GM10266 (cell line): ENCODE data around the gene VDAC2.
A peak's percentile ranks its signal among the peaks of the same experiment; 100 is the strongest.

Experiments
- DNase-seq: peaks from one replicate; pipeline ENCODE4 v3.0.0; 2012; ENCODE audit errors: extremely low spot score
- TF ChIP-seq, protein P1 (sequence below): IDR thresholded peaks from 2 replicates; pipeline ENCODE4 v1.5.1; 2012; ENCODE audit warnings: mild to moderate bottlenecking, low read depth; ENCODE audit not compliant: control insufficient read depth, insufficient read depth; ENCODE audit errors: missing control alignments

The VDAC2 gene

DNA sequence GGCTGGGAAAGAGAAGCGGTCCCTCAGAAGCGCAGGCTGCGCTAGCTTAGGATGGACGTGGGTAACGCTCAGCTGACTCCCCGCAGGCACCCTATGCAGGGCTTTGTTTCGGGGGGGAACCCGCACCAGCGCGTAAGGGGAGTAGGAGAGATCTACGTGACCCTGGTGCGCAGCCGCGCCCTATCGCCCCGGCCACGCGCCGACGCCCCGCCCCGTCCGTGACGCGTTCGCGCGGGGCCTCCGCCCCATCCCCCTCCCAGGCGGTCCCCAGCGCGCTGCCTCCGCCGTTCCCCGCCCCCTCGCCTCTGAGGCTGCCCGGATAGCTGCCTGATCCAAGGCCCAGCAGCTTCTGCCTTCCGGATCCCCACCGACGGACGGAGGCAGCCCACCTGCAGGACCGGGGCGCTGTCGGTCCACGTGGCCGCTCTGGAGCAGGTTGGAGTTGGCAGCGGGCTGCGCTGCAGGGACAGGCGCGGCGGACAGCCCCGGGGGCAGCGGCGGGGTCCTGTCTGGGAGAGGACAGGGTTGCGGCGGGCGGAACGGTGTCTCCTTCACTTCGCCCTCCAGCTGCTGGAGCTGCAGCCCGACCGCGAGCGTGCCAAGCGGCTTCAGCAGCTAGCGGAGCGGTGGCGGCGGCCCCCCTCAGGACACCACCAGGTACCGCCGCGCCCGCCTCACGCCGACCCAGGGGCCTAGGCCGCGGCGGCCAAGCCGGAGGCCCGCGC is at the start of gene VDAC2:
Gene VDAC2 (plus strand): TSS at position 515 of the 725 bp plus-strand sequence. CDS start 363 bp downstream, outside the sequence.
- TF ChIP-seq, protein P1, sequence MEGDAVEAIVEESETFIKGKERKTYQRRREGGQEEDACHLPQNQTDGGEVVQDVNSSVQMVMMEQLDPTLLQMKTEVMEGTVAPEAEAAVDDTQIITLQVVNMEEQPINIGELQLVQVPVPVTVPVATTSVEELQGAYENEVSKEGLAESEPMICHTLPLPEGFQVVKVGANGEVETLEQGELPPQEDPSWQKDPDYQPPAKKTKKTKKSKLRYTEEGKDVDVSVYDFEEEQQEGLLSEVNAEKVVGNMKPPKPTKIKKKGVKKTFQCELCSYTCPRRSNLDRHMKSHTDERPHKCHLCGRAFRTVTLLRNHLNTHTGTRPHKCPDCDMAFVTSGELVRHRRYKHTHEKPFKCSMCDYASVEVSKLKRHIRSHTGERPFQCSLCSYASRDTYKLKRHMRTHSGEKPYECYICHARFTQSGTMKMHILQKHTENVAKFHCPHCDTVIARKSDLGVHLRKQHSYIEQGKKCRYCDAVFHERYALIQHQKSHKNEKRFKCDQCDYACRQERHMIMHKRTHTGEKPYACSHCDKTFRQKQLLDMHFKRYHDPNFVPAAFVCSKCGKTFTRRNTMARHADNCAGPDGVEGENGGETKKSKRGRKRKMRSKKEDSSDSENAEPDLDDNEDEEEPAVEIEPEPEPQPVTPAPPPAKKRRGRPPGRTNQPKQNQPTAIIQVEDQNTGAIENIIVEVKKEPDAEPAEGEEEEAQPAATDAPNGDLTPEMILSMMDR = no peak
- peak; percentile 97 for DNase-seq

DNA sequence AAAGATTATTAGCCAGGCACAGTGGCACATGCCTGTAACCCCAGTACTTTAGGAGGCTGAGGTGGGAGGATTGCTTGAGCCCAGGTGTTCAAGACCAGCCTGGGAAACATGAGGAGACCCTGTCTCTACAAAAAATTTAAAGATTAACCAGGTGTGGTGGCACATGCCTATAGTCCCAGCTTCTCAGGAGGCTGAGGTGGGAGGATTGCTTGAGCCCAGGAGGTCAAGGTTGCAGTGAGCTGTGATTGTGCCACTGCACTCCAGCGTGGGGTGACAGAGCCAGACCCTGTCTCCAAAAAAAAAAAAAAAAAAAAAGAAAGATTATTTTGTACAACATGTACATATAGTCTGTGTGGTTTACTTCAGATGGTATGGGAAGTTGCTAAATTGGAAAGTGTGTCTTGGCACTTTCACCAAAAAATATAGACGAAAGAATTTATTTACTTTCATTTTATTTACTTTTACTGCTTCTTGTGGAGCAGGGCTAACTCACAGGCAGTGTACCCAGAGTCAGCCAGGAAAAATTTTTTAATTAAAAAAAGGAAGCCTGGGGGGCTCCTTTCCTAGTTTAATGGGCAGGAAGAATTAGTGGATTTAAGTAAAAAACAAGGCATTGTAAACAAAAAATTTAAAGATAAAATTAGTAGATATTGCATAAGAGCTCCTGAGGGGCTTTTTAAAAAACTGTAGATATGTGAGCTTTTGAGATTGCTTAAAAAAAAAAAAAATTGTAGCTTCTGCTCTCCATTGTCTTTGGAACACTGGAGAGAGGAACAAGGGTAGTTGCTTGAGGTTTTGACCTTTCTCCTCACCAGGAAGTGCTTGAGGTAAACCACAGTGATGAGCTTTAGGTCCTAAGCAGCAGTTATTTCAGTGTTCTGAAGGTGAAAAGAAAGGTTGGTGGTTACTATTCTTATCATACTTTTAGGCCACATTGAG is 44.6 kb upstream of the VDAC2 start:
- DNase-seq = peak; percentile 64
- TF ChIP-seq, protein P1 = no peak

DNA sequence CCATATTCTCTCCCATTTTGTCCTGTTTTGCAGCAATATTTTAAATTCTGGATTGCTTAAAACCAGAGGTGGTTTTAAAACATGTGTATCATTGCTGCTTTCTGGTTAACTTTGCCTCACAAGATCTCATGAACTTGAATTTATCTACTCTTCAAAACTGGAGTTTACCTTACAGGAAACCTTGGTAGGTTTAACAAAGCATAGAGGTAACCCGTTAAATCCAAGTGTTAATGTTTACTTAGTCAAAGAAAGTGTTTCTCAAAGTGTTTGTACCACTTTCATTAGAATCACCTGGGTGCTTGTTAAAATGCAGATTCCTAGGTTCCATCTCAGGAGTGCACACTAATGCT is 44.0 kb upstream of the VDAC2 start:
- TF ChIP-seq, protein P1 = no peak

GRCh38 chr10:75168275-75168674 is 42.3 kb upstream of the VDAC2 start:
- TF ChIP-seq, protein P1 = no peak
- DNase-seq = no peak

More for the DNA sequence above, 44.0 kb upstream of the VDAC2 start:
- no peak for DNase-seq

GRCh38 chr10:75170215-75170614 is 40.4 kb upstream of the VDAC2 start:
- TF ChIP-seq, protein P1 = no peak

GRCh38 chr10:75175046-75175445 is 35.5 kb upstream of the VDAC2 start:
- TF ChIP-seq, protein P1 = no peak
- no peak for DNase-seq

More at GRCh38 chr10:75170215-75170614, 40.4 kb upstream of the VDAC2 start:
- no peak for DNase-seq
